HCT116 (cell line): ENCODE results near the gene SEC24C. TPM values are rescaled to one million over a fixed set of nuclear protein-coding genes. Genes with fewer than 3 reads are reported as not detected.

Source experiments
- ATAC-seq: fragments of 200-7000 bp; cut with Tn5 transposase; 2 replicates; pipeline ENCODE4 v1.9.1; 2020; ENCODE audit warnings: mild to moderate bottlenecking, moderate library complexity
- BruUV-seq: library from RNA; stranded (reverse); fragments of 400-500 nt; replicated peaks from 2 replicates; lab custom pipeline; 2021; lab: Mats Ljungman, UMichigan
- CTCF ChIA-PET: fragments of 300-600 bp; sonication (Branson Sonifier 250); formaldehyde crosslinking; loops from one replicate; lab custom pipeline; 2021; ENCODE audit warnings: antibody characterized with exemption; lab: Charles Lee
- POLR2A ChIA-PET: fragments of 300-600, 350-600 bp; sonication (Branson Sonifier 250); formaldehyde crosslinking; loops from one replicate; lab custom pipeline; 2021; ENCODE audit warnings: antibody characterized with exemption; lab: Charles Lee
- RAD21 ChIA-PET, 2 experiments: fragments of 300-600 bp; sonication (Branson Sonifier 250); formaldehyde crosslinking; loops; one replicate each; lab custom pipeline; 2023; ENCODE audit warnings: low total read pairs in 2 of 2; ENCODE audit not compliant: uncharacterized antibody in 2 of 2, unreplicated experiment in 2 of 2, low non-redundant PET in 1 of 2; lab: Charles Lee
- DNase-seq: peaks from one replicate; pipeline ENCODE4 v3.0.0-alpha.2; 2010; ENCODE audit warnings: low read depth, low spot score
- H2AFZ ChIP-seq: fragments of 200-600 bp; shearing (Covaris generic), sonication (generic); 2 replicates; pipeline ENCODE4 v1.6.1; 2017; ENCODE audit warnings: low read depth, mixed run types, mixed read lengths, antibody characterized with exemption, low read length; ENCODE audit not compliant: poor library complexity, severe bottlenecking
- H3K27ac ChIP-seq: 2 replicates; pipeline ENCODE4 v1.5.1; 2012; ENCODE audit warnings: low read depth, low read length
- H3K27me3 ChIP-seq: fragments of 200-600 bp; sonication (generic); 2 replicates; pipeline ENCODE4 v1.6.1; 2016; ENCODE audit warnings: mixed run types, low read length, mixed read lengths; ENCODE audit not compliant: insufficient read depth
- H3K36me3 ChIP-seq, 2 experiments: fragments of 200-500 bp in 1 of 2; fragments of 200-600 bp in 1 of 2; sonication (Bioruptor generic) in 1 of 2; sonication (generic) in 1 of 2; 2 replicates each; pipeline versions ENCODE4 v1.5.1 to v1.6.1; 2014 to 2016; ENCODE audit warnings: low read length in 2 of 2, inconsistent platforms in 1 of 2, mixed read lengths in 1 of 2, mixed run types in 1 of 2; ENCODE audit not compliant: insufficient read depth in 2 of 2, control insufficient read depth in 1 of 2
- H3K4me1 ChIP-seq, 2 experiments: fragments of 200-600 bp in 1 of 2; sonication (generic) in 1 of 2; 2 replicates each; pipeline versions ENCODE4 v1.5.1 to v1.6.1; 2012 to 2017; ENCODE audit warnings: low read length in 2 of 2, inconsistent platforms in 1 of 2, mild to moderate bottlenecking in 1 of 2, mixed read lengths in 1 of 2, mixed run types in 1 of 2, moderate library complexity in 1 of 2; ENCODE audit not compliant: insufficient read depth in 2 of 2, control insufficient read depth in 1 of 2
- H3K4me2 ChIP-seq: fragments of 200-600 bp; sonication (generic); 2 replicates; pipeline ENCODE4 v1.6.1; 2017; ENCODE audit warnings: mixed run types, low read length, mixed read lengths
- H3K4me3 ChIP-seq, 2 experiments: fragments of 200-600 bp in 1 of 2; sonication (generic) in 1 of 2; replicated peaks in 1 of 2; 2 replicates each; pipeline ENCODE4 v1.5.1; 2011 to 2016; ENCODE audit warnings: low read length in 2 of 2, control low read depth in 1 of 2, low read depth in 1 of 2, mild to moderate bottlenecking in 1 of 2, mixed read lengths in 1 of 2, mixed run types in 1 of 2
- H3K79me2 ChIP-seq: fragments of 200-600 bp; sonication (generic); 2 replicates; pipeline ENCODE4 v1.6.1; 2017; ENCODE audit warnings: mild to moderate bottlenecking, mixed run types, low read length, moderate library complexity, mixed read lengths; ENCODE audit not compliant: insufficient read depth
- H3K9ac ChIP-seq: fragments of 200-600 bp; sonication (generic); 2 replicates; pipeline ENCODE4 v1.6.1; 2016; ENCODE audit warnings: low read length, mixed read lengths
- H3K9me2 ChIP-seq: fragments of 200-600 bp; sonication (generic), shearing (Covaris generic); 2 replicates; pipeline ENCODE4 v1.6.1; 2017; ENCODE audit warnings: mixed run types, mild to moderate bottlenecking, moderate library complexity; ENCODE audit not compliant: insufficient read depth
- H3K9me3 ChIP-seq, 2 experiments: fragments of 200-500 bp in 1 of 2; fragments of 200-600 bp in 1 of 2; sonication (Bioruptor generic) in 1 of 2; sonication (generic) in 1 of 2; 2 replicates each; pipeline ENCODE4 v1.6.1; 2014 to 2017; ENCODE audit warnings: low read length in 2 of 2, mixed read lengths in 2 of 2, inconsistent platforms in 1 of 2, low read depth in 1 of 2, mild to moderate bottlenecking in 1 of 2, mixed run types in 1 of 2, moderate library complexity in 1 of 2; ENCODE audit not compliant: control insufficient read depth in 1 of 2, insufficient read depth in 1 of 2
- H4K20me1 ChIP-seq: fragments of 200-600 bp; sonication (generic), shearing (Covaris generic); 2 replicates; pipeline ENCODE4 v1.6.1; 2017; ENCODE audit warnings: mixed run types, mild to moderate bottlenecking, moderate library complexity; ENCODE audit not compliant: insufficient read depth
- CBX3 ChIP-seq: IDR thresholded peaks from 2 replicates; pipeline ENCODE4 v1.6.1; 2012; ENCODE audit warnings: low read depth
- EZH2 ChIP-seq: fragments of 200-600 bp; sonication (generic); IDR thresholded peaks from 2 replicates; pipeline ENCODE4 v1.6.1; 2017; ENCODE audit warnings: antibody characterized with exemption, mixed run types
- JUND ChIP-seq: IDR thresholded peaks from 2 replicates; pipeline ENCODE4 v1.6.1; 2012
- RAD21 ChIP-seq: IDR thresholded peaks from 2 replicates; pipeline ENCODE4 v1.6.1; 2012; ENCODE audit warnings: low read depth, mild to moderate bottlenecking
- SP1 ChIP-seq: IDR thresholded peaks from 2 replicates; pipeline ENCODE4 v1.6.1; 2012; ENCODE audit warnings: low read depth
- SRF ChIP-seq: IDR thresholded peaks from 2 replicates; pipeline ENCODE4 v1.6.1; 2012; ENCODE audit warnings: low read depth
- YY1 ChIP-seq: IDR thresholded peaks from 2 replicates; pipeline ENCODE4 v1.6.1; 2011; ENCODE audit warnings: low read length, low read depth, moderate library complexity, mild to moderate bottlenecking; ENCODE audit not compliant: insufficient replicate concordance; ENCODE audit errors: extremely low read depth
- ZNF274 ChIP-seq: fragments of 200-500 bp; sonication (Bioruptor generic); IDR thresholded peaks from 2 replicates; pipeline ENCODE4 v1.6.1; 2014; ENCODE audit warnings: mild to moderate bottlenecking, low read depth, low read length, inconsistent platforms
- intact Hi-C: fragments of 100-400 bp; cut with micrococcal nuclease; formaldehyde crosslinking; loops from 2 replicates; pipeline ENCODE4 v1.10.0; 2022
- total RNA-seq: library from RNA; stranded (reverse); gene quantifications from one replicate; pipeline ENCODE4 v1.2.1, GENCODE V29; 2021; ENCODE audit not compliant: unreplicated experiment
- TF ChIP-seq, protein P1 (sequence below): IDR thresholded peaks from 2 replicates; pipeline ENCODE4 v1.6.1; 2011; ENCODE audit warnings: mild to moderate bottlenecking, low read length, moderate library complexity; ENCODE audit not compliant: insufficient replicate concordance; ENCODE audit errors: extremely low read depth
- TF ChIP-seq, protein P2 (sequence below): IDR thresholded peaks from 2 replicates; pipeline ENCODE4 v1.6.1; 2012

Gene SEC24C
- total RNA-seq, 1 experiment from 2014 or later: 60.9 TPM

DNA sequence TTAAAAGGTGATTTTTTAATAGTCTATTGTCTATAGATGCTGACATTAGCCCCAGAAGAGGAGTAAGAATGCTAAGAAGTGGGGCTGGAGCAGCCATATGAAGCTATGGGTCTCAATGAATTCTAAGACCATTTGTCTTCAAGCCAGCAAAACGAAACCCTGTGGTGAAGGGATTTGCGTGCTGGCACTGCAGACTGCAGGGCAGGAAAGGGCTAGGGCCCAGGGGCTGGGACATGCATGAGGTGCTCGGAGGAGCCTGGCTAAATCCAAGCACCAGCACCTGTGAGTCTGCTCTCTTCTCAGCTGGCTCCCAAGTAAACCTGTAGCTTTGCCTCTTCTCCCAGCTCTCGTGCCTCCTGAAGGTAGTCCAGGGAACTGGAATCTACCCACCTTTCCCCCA, 68.5 kb downstream of the SEC24C start (continued):
- no peak for TF ChIP-seq SRF
- no peak for TF ChIP-seq RAD21
- TF ChIP-seq SP1: no peak
- TF ChIP-seq, all 23 proteins: peak for 0

DNA sequence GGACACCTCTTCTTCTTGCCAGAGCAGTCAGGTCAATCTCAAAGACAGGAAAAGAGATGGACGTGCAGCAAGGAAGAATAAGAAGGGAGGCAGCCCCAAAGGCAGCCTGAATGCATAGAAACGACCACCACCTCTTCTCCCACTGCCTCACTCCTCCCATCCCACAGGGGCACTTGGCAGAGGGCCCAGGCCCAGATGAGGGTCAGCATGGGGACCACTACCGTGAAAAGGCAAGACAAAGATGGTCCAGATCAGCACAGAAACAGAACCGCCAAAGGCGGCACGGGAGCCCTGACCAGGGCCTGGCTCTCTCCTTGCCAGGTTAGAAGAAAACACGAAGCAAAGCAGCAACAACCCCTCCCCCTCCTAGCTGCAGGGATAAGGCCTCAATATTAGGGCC, 69.2 kb downstream of the SEC24C start:
- intact Hi-C loops: no loop called here

More for the DNA sequence above, 69.2 kb downstream of the SEC24C start:
- DNase-seq (no peak), ATAC-seq (no peak)
- no peak overlapping the region for H3K4me3 ChIP-seq
- peaks cover 4 to 26% of the 10 kb centered on the region in 2 experiments; a peak in 3 of 4 replicates for H3K4me1 ChIP-seq
- CTCF ChIA-PET: no interaction called here
- no peaks in the 10 kb centered on the region for H4K20me1 ChIP-seq
- BruUV-seq: no TSS peak
- H3K79me2 ChIP-seq: 0 out of 2 replicates have a peak, but pooled peaks cover 5% of the 10 kb centered on the region
- H3K9me2 ChIP-seq: no peaks in the 10 kb centered on the region
- H3K9ac ChIP-seq: no peak overlapping the region
- H3K4me2 ChIP-seq: no peak overlapping the region
- H3K27ac ChIP-seq: no peak overlapping the region
- no peak overlapping the region for H2AFZ ChIP-seq
- H3K27me3 ChIP-seq: no peaks in the 10 kb centered on the region
- POLR2A ChIA-PET: no interaction called here
- H3K36me3 ChIP-seq: peaks cover 12 to 18% of the 10 kb centered on the region in 2 experiments; a peak in 3 of 4 replicates
- RAD21 ChIA-PET: no interaction called here
- H3K9me3 ChIP-seq: no peaks in the 10 kb centered on the region
- TF ChIP-seq, protein P1, sequence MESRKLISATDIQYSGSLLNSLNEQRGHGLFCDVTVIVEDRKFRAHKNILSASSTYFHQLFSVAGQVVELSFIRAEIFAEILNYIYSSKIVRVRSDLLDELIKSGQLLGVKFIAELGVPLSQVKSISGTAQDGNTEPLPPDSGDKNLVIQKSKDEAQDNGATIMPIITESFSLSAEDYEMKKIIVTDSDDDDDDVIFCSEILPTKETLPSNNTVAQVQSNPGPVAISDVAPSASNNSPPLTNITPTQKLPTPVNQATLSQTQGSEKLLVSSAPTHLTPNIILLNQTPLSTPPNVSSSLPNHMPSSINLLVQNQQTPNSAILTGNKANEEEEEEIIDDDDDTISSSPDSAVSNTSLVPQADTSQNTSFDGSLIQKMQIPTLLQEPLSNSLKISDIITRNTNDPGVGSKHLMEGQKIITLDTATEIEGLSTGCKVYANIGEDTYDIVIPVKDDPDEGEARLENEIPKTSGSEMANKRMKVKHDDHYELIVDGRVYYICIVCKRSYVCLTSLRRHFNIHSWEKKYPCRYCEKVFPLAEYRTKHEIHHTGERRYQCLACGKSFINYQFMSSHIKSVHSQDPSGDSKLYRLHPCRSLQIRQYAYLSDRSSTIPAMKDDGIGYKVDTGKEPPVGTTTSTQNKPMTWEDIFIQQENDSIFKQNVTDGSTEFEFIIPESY: no peak
- no peak for TF ChIP-seq EZH2
- TF ChIP-seq SP1: no peak
- TF ChIP-seq, protein P2, sequence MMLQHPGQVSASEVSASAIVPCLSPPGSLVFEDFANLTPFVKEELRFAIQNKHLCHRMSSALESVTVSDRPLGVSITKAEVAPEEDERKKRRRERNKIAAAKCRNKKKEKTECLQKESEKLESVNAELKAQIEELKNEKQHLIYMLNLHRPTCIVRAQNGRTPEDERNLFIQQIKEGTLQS: no peak
- no peak for TF ChIP-seq ZNF274
- no peak for TF ChIP-seq CBX3
- no peak for TF ChIP-seq JUND
- no peak for TF ChIP-seq YY1
